ENCODE measurements around the gene ANAPC16.

Gene ANAPC16

GRCh38 chr10:72257051-72257892 lies 41.5 kb downstream of the ANAPC16 start:
- no peak overlapping the region for H2AFZ ChIP-seq (ENCODE audit: low read depth, low read length, severe bottlenecking)
- H4K20me1 ChIP-seq (ENCODE audit: low read depth, low read length): no peaks in the 10 kb centered on the region
- no peak overlapping the region for H3K27ac ChIP-seq (ENCODE audit: low read depth, low read length)
- peaks cover 16% of the 10 kb centered on the region; the same call in 1 of the 2 replicates for H3F3A ChIP-seq (ENCODE audit: insufficient read depth)
- no peaks in the 10 kb centered on the region for H3K79me2 ChIP-seq (ENCODE audit: insufficient read depth, low read length)
- H3K4me3 ChIP-seq (ENCODE audit: insufficient read depth, low read length, poor library complexity, severe bottlenecking): no peak overlapping the region
- H3K36me3 ChIP-seq (ENCODE audit: low read length): no peaks in the 10 kb centered on the region
- no peaks in the 10 kb centered on the region for H3K9me2 ChIP-seq (replicated peaks; ENCODE audit: insufficient read depth, low read length)
- H3K27me3 ChIP-seq (ENCODE audit: low read length): no peaks in the 10 kb centered on the region
- H3K9ac ChIP-seq (ENCODE audit: low read length): no peak overlapping the region
- no peak for TF ChIP-seq CTCF (IDR thresholded peaks at IDR 0.05; ENCODE audit: insufficient read depth, low read length, poor library complexity, severe bottlenecking)
- TF ChIP-seq EZH2phosphoT487 (conservative IDR thresholded peaks at IDR 0.05; ENCODE audit: low read length): no peak
- no peak overlapping the region for H3K4me2 ChIP-seq (ENCODE audit: low read depth, low read length, poor library complexity, severe bottlenecking)
- H3K9me3 ChIP-seq (ENCODE audit: insufficient read depth, low read length): no peaks in the 10 kb centered on the region

GRCh38 chr10:72258617-72259016 lies 42.8 kb downstream of the ANAPC16 start:
- no peaks in the 10 kb centered on the region for H3K9me2 ChIP-seq (replicated peaks; ENCODE audit: insufficient read depth, low read length)
- H3F3A ChIP-seq (ENCODE audit: insufficient read depth): peaks cover 16% of the 10 kb centered on the region; the same call in 1 of the 2 replicates
- no peak overlapping the region for H2AFZ ChIP-seq (ENCODE audit: low read depth, low read length, severe bottlenecking)
- H3K9me3 ChIP-seq (ENCODE audit: insufficient read depth, low read length): no peaks in the 10 kb centered on the region
- H3K79me2 ChIP-seq (ENCODE audit: insufficient read depth, low read length): no peaks in the 10 kb centered on the region
- TF ChIP-seq CTCF (IDR thresholded peaks at IDR 0.05; ENCODE audit: insufficient read depth, low read length, poor library complexity, severe bottlenecking) (no peak), EZH2phosphoT487 (conservative IDR thresholded peaks at IDR 0.05; ENCODE audit: low read length) (no peak)
- H3K27me3 ChIP-seq (ENCODE audit: low read length): no peaks in the 10 kb centered on the region
- H3K4me3 ChIP-seq (ENCODE audit: insufficient read depth, low read length, poor library complexity, severe bottlenecking): no peak overlapping the region
- H3K9ac ChIP-seq (ENCODE audit: low read length): no peak overlapping the region
- no peak overlapping the region for H3K27ac ChIP-seq (ENCODE audit: low read depth, low read length)
- H4K20me1 ChIP-seq (ENCODE audit: low read depth, low read length): no peaks in the 10 kb centered on the region
- no peaks in the 10 kb centered on the region for H3K36me3 ChIP-seq (ENCODE audit: low read length)
- H3K4me2 ChIP-seq (ENCODE audit: low read depth, low read length, poor library complexity, severe bottlenecking): no peak overlapping the region

GRCh38 chr10:72259491-72260238 lies 43.9 kb downstream of the ANAPC16 start:
- no peak for TF ChIP-seq CTCF (IDR thresholded peaks at IDR 0.05; ENCODE audit: insufficient read depth, low read length, poor library complexity, severe bottlenecking)
- no peak for TF ChIP-seq EZH2phosphoT487 (conservative IDR thresholded peaks at IDR 0.05; ENCODE audit: low read length)
- H3F3A ChIP-seq (ENCODE audit: insufficient read depth): peaks cover 15% of the 10 kb centered on the region
- H4K20me1 ChIP-seq (ENCODE audit: low read depth, low read length): no peaks in the 10 kb centered on the region
- no peaks in the 10 kb centered on the region for H3K27me3 ChIP-seq (ENCODE audit: low read length)
- H3K9me2 ChIP-seq (replicated peaks; ENCODE audit: insufficient read depth, low read length): no peaks in the 10 kb centered on the region
- no peak overlapping the region for H3K4me3 ChIP-seq (ENCODE audit: insufficient read depth, low read length, poor library complexity, severe bottlenecking)
- no peaks in the 10 kb centered on the region for H3K36me3 ChIP-seq (ENCODE audit: low read length)
- no peaks in the 10 kb centered on the region for H3K79me2 ChIP-seq (ENCODE audit: insufficient read depth, low read length)
- peak overlapping the region; percentile 86 for H3K27ac ChIP-seq (ENCODE audit: low read depth, low read length)
- H3K9ac ChIP-seq (ENCODE audit: low read length): peak overlapping the region; percentile 56
- H3K9me3 ChIP-seq (ENCODE audit: insufficient read depth, low read length): no peaks in the 10 kb centered on the region
- H3K4me2 ChIP-seq (ENCODE audit: low read depth, low read length, poor library complexity, severe bottlenecking): peak overlapping the region; percentile 81
- no peak overlapping the region for H2AFZ ChIP-seq (ENCODE audit: low read depth, low read length, severe bottlenecking)

All from SU-DHL-6 (cell line).